HUES48 (cell line): ENCODE measurements around the gene AP3S1.
"Not testable (repeated sequence)": the region's sequence is repeated elsewhere in the genome, so short reads cannot be mapped to it uniquely, and the experiment has no call there.

Source experiments
- H3K27ac ChIP-seq: one replicate; pipeline ENCODE4 v1.7.0; 2013; ENCODE audit warnings: low read depth, low read length, inconsistent platforms
- H3K27me3 ChIP-seq: 2 replicates; pipeline ENCODE4 v1.6.1; 2013; ENCODE audit warnings: mild to moderate bottlenecking, low read length; ENCODE audit not compliant: control insufficient read depth, insufficient read depth
- H3K36me3 ChIP-seq: 2 replicates; pipeline ENCODE4 v1.6.1; 2013; ENCODE audit warnings: low read length; ENCODE audit not compliant: control insufficient read depth, insufficient read depth
- H3K4me1 ChIP-seq: 2 replicates; pipeline ENCODE4 v1.6.1; 2013; ENCODE audit warnings: mild to moderate bottlenecking, low read length; ENCODE audit not compliant: control insufficient read depth, insufficient read depth
- H3K4me3 ChIP-seq: 2 replicates; pipeline ENCODE4 v1.5.1; 2013; ENCODE audit warnings: mild to moderate bottlenecking, low read depth, low read length
- H3K9ac ChIP-seq: 2 replicates; pipeline ENCODE4 v1.6.1; 2013; ENCODE audit warnings: mild to moderate bottlenecking, low read depth, low read length, moderate library complexity
- H3K9me3 ChIP-seq: 2 replicates; pipeline ENCODE4 v1.6.1; 2013; ENCODE audit warnings: low read length; ENCODE audit not compliant: control insufficient read depth, insufficient read depth

AP3S1 gene

DNA sequence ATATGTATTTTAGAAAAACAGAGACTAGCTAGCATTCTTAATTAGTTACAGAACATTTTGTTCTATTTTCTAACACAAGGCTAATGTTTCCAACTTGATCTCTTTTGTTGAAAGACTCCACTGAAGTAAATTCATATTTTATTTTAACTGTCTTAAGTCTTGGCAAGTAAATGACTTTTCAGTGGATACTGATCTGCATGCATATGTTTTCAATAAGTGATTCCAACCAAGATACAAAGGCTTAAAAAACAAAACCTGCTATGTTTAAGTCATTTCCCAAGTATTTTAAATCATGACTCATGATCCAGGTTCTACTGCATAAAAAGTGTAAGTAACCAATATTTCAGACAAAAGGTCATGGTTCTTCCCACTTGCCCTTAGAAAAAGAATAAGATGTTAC lies 31.0 kb upstream of the AP3S1 start:
- peaks cover 22% of the 10 kb centered on the region for H3K36me3 ChIP-seq
- no peaks in the 10 kb centered on the region for H3K9me3 ChIP-seq
- H3K27ac ChIP-seq, result no peak overlapping the region
- no peak overlapping the region for H3K9ac ChIP-seq
- peaks cover 31% of the 10 kb centered on the region for H3K4me1 ChIP-seq
- no peak overlapping the region for H3K4me3 ChIP-seq
- peaks cover 22% of the 10 kb centered on the region for H3K27me3 ChIP-seq

DNA sequence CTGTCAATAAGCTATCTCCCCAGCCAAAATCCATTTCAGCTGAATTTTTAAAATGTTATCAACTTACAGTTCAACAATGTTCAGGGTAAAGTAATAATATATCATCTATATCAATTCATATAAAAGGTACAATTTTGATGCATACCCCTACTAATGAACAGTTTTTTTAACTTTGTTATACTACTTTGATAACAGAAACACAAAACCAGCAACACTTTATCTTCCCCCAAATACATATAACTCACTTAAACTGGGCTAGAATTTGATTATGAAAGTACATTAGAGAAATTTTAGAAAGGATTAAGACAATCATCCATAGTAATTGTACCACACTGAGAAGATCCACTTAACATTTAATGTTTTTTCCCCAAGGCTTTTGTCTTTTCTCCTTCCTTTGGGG lies 30.3 kb upstream of the AP3S1 start:
- Histone ChIP-seq H3K27ac (no peak overlapping the region), H3K9me3 (no peaks in the 10 kb centered on the region), H3K9ac (no peak overlapping the region), H3K27me3 (peaks cover 28% of the 10 kb centered on the region), H3K4me1 (peaks cover 27% of the 10 kb centered on the region), H3K4me3 (no peak overlapping the region), H3K36me3 (peaks cover 15% of the 10 kb centered on the region)

DNA sequence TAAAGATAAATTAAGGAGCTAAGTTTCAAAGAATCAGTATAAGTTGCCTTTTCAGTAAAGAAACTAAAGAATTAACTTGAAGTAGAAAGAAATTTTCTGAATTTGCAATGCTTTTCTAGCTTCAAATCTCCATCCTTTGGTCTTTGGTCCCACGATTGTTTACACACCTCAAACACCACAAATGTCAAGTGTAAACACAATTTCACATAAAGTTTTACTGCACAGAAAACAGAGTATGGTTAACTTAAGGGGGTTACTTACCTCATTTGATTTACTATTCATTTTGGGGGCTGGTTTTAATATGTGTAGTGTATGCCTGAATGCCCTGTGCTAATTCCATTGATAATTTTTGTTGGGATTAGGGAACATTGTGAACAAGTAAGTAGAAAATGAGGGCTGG lies 29.4 kb upstream of the AP3S1 start:
- Histone ChIP-seq H3K4me1 (peaks cover 17% of the 10 kb centered on the region), H3K36me3 (peaks cover 15% of the 10 kb centered on the region; the same call in 1 of the 2 replicates), H3K27ac (no peak overlapping the region), H3K9ac (no peak overlapping the region), H3K4me3 (no peak overlapping the region), H3K9me3 (no peaks in the 10 kb centered on the region), H3K27me3 (peaks cover 37% of the 10 kb centered on the region)

DNA sequence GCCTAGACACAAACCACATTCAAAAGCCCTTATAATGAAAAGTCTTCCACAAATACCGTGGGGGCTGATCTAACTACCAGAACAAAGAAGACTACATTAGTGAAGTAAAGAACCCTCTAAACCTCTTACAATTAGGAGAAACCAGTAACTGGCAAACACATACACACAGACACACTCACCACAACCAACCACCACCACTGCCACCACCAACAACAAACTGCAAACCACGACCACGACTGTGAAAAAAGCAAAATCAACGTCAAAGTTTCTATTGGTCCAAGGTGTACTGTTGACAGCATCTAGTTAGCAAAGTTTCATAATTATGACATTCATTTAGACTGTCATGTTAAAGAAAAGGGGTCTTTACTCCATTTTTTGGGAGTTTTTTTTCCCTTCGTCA lies 28.0 kb upstream of the AP3S1 start:
- H3K9me3 ChIP-seq, result no peaks in the 10 kb centered on the region
- H3K36me3 ChIP-seq, result peaks cover 15% of the 10 kb centered on the region; the same call in 1 of the 2 replicates
- H3K27me3 ChIP-seq, result peaks cover 39% of the 10 kb centered on the region
- no peak overlapping the region for H3K9ac ChIP-seq
- H3K4me3 ChIP-seq, result no peak overlapping the region
- peaks cover 14% of the 10 kb centered on the region for H3K4me1 ChIP-seq
- no peak overlapping the region for H3K27ac ChIP-seq

DNA sequence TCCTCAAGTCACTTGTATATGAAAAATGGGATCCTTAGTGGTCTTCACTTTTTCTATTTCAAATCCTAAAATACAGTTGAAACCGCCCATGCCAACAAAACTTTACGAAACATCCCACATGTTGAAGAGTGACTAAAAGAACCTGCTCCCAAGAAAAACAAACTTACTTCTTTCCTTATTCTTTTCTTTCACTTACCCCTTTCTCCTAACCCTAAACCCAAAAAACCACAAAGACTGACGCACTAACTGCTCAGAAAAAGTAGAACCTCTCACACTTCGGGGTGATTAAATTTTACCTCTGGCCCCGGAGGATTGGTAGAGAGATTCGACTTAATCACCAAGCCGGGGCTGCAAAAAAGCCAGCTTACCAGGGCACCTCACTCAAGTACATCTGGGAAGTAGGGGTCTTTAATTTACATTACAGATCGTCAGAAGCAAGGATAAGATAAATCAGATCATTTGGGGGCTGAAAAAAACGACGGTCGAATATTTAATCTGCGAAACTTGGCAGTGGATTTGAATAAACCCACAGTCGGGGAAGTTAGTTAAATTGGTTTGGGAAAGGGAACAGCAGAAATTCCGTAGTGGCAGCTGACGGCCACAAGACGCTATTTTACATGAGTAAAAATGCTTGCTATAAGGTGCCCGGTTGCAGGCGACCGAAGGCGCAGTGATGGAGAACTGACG lies 26.6 kb upstream of the AP3S1 start:
- H3K9me3 ChIP-seq, result no peaks in the 10 kb centered on the region
- H3K9ac ChIP-seq, result no peak overlapping the region
- peaks cover 15% of the 10 kb centered on the region; the same call in 1 of the 2 replicates for H3K36me3 ChIP-seq
- H3K27me3 ChIP-seq, result peaks cover 39% of the 10 kb centered on the region
- H3K27ac ChIP-seq, result no peak overlapping the region
- H3K4me3 ChIP-seq, result peak overlapping the region; percentile 93
- peaks cover 14% of the 10 kb centered on the region for H3K4me1 ChIP-seq

DNA sequence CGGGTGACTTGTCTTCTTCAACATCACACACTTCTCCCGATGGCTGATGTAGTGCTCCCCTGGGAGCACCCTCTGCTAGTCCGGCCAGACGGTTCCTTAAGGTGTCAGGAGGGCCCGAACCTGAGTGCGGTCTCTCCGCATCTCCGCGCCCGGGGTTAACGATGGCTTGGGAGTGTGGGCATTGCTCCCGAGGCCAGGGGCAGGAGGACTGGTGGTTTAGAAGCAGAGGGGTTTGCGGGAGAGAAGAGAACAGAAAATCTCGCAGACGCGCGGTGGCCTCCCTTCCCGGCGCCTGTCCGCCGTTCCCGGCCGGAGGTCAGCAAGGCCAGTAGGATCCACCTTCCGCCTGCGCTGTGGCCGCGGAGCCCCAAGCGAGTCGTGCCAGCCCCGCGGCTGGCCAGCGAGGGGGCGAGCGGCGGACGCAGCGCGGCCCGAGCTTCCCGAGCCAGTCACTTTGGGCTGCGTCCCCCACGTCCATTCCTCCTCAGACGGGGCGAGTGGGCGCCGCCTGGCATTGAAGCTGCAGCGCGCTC lies 26.0 kb upstream of the AP3S1 start:
- H3K4me1 ChIP-seq, result peaks cover 14% of the 10 kb centered on the region
- H3K9me3 ChIP-seq, result no peaks in the 10 kb centered on the region
- H3K4me3 ChIP-seq, result peak overlapping the region; percentile 93
- H3K36me3 ChIP-seq, result peaks cover 10% of the 10 kb centered on the region; the same call in 1 of the 2 replicates
- H3K27ac ChIP-seq, result no peak overlapping the region
- peaks cover 39% of the 10 kb centered on the region for H3K27me3 ChIP-seq
- H3K9ac ChIP-seq, result peak overlapping the region; percentile 87

DNA sequence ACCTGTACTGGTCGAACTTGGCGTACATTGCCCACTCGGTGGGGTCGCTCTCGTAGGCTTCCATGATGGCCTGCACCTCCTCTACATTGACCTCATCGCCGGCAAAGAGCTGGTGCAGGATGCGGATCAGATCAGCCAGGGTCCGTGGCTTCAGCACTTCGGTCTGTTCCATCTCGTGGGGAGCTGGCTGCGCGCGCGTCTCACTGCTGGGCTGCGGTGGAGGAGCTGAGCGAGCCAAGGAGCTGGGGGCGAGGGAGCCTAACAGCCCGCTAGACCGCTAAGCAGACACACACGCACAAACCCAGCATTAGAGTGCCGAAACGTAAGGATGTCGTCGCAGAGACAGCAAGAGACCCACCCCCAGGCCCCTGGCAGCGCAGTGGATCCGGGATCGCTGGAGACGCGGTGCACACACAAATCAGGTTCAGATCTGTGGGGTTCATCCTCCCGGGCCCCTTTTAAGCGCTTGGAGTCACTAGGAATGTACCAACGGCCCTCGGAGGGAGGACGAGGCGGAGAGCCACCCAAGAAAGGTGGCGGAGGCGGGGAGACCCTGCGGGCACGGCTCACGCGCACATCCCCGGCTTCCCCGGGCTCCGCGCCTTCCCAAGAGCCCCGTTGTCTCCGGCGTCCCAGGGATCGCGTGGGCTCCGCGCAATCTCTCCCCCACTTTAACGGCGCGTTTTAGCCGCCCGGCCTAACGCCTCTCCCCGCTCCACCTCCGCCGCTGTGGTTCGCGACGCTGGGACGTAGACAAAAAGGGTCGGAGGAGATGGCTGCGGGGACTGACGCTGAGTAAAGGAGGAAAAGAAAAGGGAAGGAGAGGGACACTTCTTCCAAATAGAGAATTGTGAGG lies 25.3 kb upstream of the AP3S1 start, which contains the start of gene CDO1:
Gene CDO1, minus strand, starts transcription at position 434 of the 856 bp plus-strand sequence. Its CDS starts 262 bp downstream, at position 172.
- H3K4me3 ChIP-seq, result peak within 1 kb of the TSS; percentile 93
- peaks cover 14% of the 10 kb centered on the region for H3K4me1 ChIP-seq
- no peaks in the 10 kb centered on the region for H3K9me3 ChIP-seq
- no peak within 1 kb of the TSS for H3K27ac ChIP-seq
- H3K36me3 ChIP-seq, result peaks cover 7% of the 10 kb centered on the region; the same call in 1 of the 2 replicates
- peak within 1 kb of the TSS; percentile 87 for H3K9ac ChIP-seq
- peaks cover 39% of the 10 kb centered on the region for H3K27me3 ChIP-seq

DNA sequence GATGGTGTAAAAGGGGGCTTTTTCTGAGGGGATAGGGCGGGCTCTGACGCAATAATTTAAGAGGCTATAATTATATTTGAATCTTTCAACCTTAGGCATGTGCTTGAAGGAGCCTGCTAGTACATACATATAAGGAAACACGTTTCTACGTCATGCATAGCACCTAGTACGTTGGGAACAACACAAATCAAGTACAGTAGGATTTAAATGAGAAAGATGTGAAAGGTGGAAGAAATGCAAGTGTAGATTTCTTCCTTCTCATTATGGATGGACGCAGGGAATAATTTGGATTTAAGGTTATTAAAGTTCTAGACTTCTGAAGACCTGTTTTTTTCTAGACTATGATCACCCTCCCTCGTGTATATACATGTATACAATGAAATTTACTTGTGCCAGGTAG lies 24.3 kb upstream of the AP3S1 start:
- Histone ChIP-seq H3K27ac (no peak overlapping the region), H3K4me3 (no peak overlapping the region), H3K9ac (no peak overlapping the region), H3K9me3 (no peaks in the 10 kb centered on the region), H3K36me3 (no peaks in the 10 kb centered on the region; the same call in 1 of the 2 replicates), H3K4me1 (peaks cover 14% of the 10 kb centered on the region), H3K27me3 (peaks cover 39% of the 10 kb centered on the region)

DNA sequence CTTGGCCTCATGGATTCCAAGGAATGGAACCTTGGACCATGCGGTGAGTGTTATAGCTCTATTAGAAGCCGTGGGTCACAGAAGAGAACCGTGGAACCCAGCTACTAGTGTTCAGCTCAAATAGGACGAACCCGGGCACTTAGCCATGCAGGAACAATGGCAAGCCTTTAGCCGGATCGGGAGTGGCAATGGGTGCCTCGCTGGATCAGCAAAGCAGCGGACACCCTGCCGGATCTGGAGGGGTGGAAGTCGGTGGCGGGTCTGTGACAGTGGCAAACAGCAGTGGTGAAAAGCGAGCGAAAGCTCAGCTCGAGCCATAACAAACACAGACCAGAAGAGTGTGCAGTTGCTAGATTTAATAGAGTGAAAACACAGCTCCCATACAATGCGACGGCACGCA lies 22.9 kb upstream of the AP3S1 start:
- Histone ChIP-seq H3K9me3 (no peaks in the 10 kb centered on the region), H3K9ac (no peak overlapping the region), H3K27me3 (peaks cover 37% of the 10 kb centered on the region), H3K4me1 (peaks cover 14% of the 10 kb centered on the region), H3K36me3 (no peaks in the 10 kb centered on the region), H3K27ac (no peak overlapping the region), H3K4me3 (no peak overlapping the region)

DNA sequence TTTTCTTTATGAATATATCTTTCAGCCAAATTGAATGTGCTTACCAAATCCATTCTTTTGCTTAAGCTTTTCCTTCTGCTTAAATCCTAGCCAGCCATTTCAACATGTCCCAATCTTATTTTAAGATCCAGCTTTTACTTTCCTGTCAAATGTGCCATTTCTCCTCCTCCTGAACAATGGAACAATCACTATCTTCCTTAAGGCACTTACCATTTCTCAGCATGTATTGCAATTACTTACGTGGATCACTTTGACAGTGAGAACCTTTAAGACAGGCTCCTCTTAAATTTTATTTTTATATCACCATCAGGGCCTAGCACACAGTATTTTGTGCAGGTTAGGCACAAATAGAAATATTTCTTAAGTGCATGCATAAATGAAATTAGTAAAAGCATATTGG lies 20.9 kb upstream of the AP3S1 start:
- no peaks in the 10 kb centered on the region for H3K36me3 ChIP-seq
- peaks cover 16% of the 10 kb centered on the region for H3K27me3 ChIP-seq
- peaks cover 2% of the 10 kb centered on the region; the same call in 1 of the 2 replicates for H3K9me3 ChIP-seq
- no peak overlapping the region for H3K9ac ChIP-seq
- no peak overlapping the region for H3K4me3 ChIP-seq
- H3K4me1 ChIP-seq, result no peaks in the 10 kb centered on the region
- no peak overlapping the region for H3K27ac ChIP-seq

DNA sequence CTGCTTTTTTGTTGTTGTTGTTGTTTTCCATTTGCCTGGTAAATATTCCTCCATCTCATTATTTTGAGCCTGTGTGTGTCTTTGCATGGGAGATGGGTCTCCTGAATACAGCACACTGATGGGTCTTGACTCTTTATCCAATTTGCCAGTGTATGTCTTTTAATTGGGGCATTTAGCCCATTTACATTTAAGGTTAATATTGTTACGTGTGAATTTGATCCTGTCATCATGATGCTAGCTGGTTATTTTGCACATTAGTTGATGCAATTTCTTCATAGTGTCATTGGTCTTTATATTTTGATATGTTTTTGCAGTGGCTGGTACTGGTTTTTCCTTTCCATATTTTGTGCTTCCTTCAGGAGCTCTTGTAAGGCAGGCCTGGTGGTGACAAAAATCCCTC lies 16.8 kb upstream of the AP3S1 start:
- peaks cover 17% of the 10 kb centered on the region for H3K36me3 ChIP-seq
- not testable (repeated sequence) for H3K9me3 ChIP-seq

More for the DNA sequence above, 16.8 kb upstream of the AP3S1 start:
- not testable (repeated sequence) for H3K27me3 ChIP-seq, H3K27ac ChIP-seq, H3K4me3 ChIP-seq, H3K9ac ChIP-seq, H3K4me1 ChIP-seq
